Measurements from ENCODE around the gene STK38L. TPM values are rescaled to one million over a fixed set of nuclear protein-coding genes. Genes with fewer than 3 reads are reported as not detected.

STK38L gene
- total and polyA plus RNA-seq, 2 donors (not counting 1 experiment from before 2014, with no cell fraction given), result 16.5 to 19.9 TPM

- no peak for TF ChIP-seq EZH2 (IDR thresholded peaks at IDR 0.05; ENCODE audit: low read length, missing control alignments)
- TF ChIP-seq, protein P1, sequence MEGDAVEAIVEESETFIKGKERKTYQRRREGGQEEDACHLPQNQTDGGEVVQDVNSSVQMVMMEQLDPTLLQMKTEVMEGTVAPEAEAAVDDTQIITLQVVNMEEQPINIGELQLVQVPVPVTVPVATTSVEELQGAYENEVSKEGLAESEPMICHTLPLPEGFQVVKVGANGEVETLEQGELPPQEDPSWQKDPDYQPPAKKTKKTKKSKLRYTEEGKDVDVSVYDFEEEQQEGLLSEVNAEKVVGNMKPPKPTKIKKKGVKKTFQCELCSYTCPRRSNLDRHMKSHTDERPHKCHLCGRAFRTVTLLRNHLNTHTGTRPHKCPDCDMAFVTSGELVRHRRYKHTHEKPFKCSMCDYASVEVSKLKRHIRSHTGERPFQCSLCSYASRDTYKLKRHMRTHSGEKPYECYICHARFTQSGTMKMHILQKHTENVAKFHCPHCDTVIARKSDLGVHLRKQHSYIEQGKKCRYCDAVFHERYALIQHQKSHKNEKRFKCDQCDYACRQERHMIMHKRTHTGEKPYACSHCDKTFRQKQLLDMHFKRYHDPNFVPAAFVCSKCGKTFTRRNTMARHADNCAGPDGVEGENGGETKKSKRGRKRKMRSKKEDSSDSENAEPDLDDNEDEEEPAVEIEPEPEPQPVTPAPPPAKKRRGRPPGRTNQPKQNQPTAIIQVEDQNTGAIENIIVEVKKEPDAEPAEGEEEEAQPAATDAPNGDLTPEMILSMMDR (conservative IDR thresholded peaks at IDR 0.05 in 1 of 2, IDR thresholded peaks at IDR 0.05 in 1 of 2; ENCODE audit: low read depth in 1 of 2, low read length in 2 of 2), result no peak
- Histone ChIP-seq H3K4me1 (ENCODE audit: control insufficient read depth, extremely low read depth, insufficient read depth, low read length) (no peaks in the 10 kb centered on the region), H3K79me2 (ENCODE audit: control insufficient read depth, insufficient read depth, low read length) (no peaks in the 10 kb centered on the region), H3K9ac (ENCODE audit: insufficient read depth, low read length) (no peak overlapping the region), H3K36me3 (ENCODE audit: control insufficient read depth, insufficient read depth, low read length) (no peaks in the 10 kb centered on the region), H2AFZ (ENCODE audit: low read length) (no peak overlapping the region), H4K20me1 (ENCODE audit: control insufficient read depth, extremely low read depth, insufficient read depth, low read length) (no peaks in the 10 kb centered on the region), H3K27me3 (ENCODE audit: control insufficient read depth, insufficient read depth, low read length) (no peaks in the 10 kb centered on the region), H3K4me3 (replicated peaks in 1 of 4; ENCODE audit: control extremely low read depth in 1 of 4, insufficient read depth in 1 of 4, low read depth in 3 of 4, low read length in 4 of 4) (no peak overlapping the region), H3K27ac (ENCODE audit: insufficient read depth, low read length) (no peak overlapping the region), H3K9me3 (ENCODE audit: control insufficient read depth, insufficient read depth, low read depth, low read length) (no peaks in the 10 kb centered on the region), H3K4me2 (ENCODE audit: extremely low read depth, insufficient read depth, low read length) (no peak overlapping the region)
- no peak for DNase-seq (ENCODE audit: low read depth in 2 of 2)
Measured at GRCh38 chr12:27213830-27214787, 30.0 kb upstream of the STK38L start.

- TF ChIP-seq, protein P1 (conservative IDR thresholded peaks at IDR 0.05 in 1 of 2, IDR thresholded peaks at IDR 0.05 in 1 of 2; ENCODE audit: low read depth in 1 of 2, low read length in 2 of 2), result no peak
- TF ChIP-seq EZH2 (IDR thresholded peaks at IDR 0.05; ENCODE audit: low read length, missing control alignments), result no peak
Measured at GRCh38 chr12:27217590-27217989, 26.5 kb upstream of the STK38L start.

DNA sequence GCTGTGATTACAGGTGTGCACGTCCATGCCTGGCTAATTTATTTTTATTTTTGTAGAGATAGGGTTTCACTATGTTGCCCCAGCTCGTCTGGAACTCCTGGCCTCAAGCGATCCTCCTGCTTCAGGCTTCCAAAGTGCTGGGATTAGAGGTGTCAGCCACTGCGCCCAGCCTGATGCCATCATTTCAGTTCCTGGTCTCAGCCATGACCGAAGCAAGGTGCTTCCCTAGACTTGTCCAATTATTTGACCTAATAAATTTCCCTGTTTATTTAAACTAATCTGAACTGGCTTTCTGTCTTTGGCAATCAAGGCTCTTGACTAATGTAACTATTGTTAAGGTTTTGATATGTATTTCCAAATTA lies 24.4 kb upstream of the STK38L start:
- Histone ChIP-seq H3K4me2 (ENCODE audit: extremely low read depth, insufficient read depth, low read length) (no peak overlapping the region), H4K20me1 (ENCODE audit: control insufficient read depth, extremely low read depth, insufficient read depth, low read length) (no peaks in the 10 kb centered on the region), H3K4me3 (replicated peaks in 1 of 4; ENCODE audit: control extremely low read depth in 1 of 4, insufficient read depth in 1 of 4, low read depth in 3 of 4, low read length in 4 of 4) (no peak overlapping the region), H2AFZ (ENCODE audit: low read length) (no peak overlapping the region), H3K27me3 (ENCODE audit: control insufficient read depth, insufficient read depth, low read length) (no peaks in the 10 kb centered on the region), H3K27ac (ENCODE audit: insufficient read depth, low read length) (no peak overlapping the region), H3K9me3 (ENCODE audit: control insufficient read depth, insufficient read depth, low read depth, low read length) (no peaks in the 10 kb centered on the region), H3K79me2 (ENCODE audit: control insufficient read depth, insufficient read depth, low read length) (no peaks in the 10 kb centered on the region), H3K4me1 (ENCODE audit: control insufficient read depth, extremely low read depth, insufficient read depth, low read length) (no peaks in the 10 kb centered on the region), H3K36me3 (ENCODE audit: control insufficient read depth, insufficient read depth, low read length) (no peaks in the 10 kb centered on the region), H3K9ac (ENCODE audit: insufficient read depth, low read length) (no peak overlapping the region)
- no peak for DNase-seq (ENCODE audit: low read depth in 2 of 2)
- TF ChIP-seq EZH2 (IDR thresholded peaks at IDR 0.05; ENCODE audit: low read length, missing control alignments), result no peak
- TF ChIP-seq, protein P1 (conservative IDR thresholded peaks at IDR 0.05 in 1 of 2, IDR thresholded peaks at IDR 0.05 in 1 of 2; ENCODE audit: low read depth in 1 of 2, low read length in 2 of 2), result no peak

More at GRCh38 chr12:27217590-27217989, 26.5 kb upstream of the STK38L start:
- H3K79me2 ChIP-seq (ENCODE audit: control insufficient read depth, insufficient read depth, low read length), result no peaks in the 10 kb centered on the region
- H3K9me3 ChIP-seq (ENCODE audit: control insufficient read depth, insufficient read depth, low read depth, low read length), result no peaks in the 10 kb centered on the region
- H3K36me3 ChIP-seq (ENCODE audit: control insufficient read depth, insufficient read depth, low read length), result no peaks in the 10 kb centered on the region
- H3K4me1 ChIP-seq (ENCODE audit: control insufficient read depth, extremely low read depth, insufficient read depth, low read length), result no peaks in the 10 kb centered on the region
- no peak for DNase-seq (ENCODE audit: low read depth in 2 of 2)
- no peak overlapping the region for H3K4me2 ChIP-seq (ENCODE audit: extremely low read depth, insufficient read depth, low read length)
- no peak overlapping the region for H3K27ac ChIP-seq (ENCODE audit: insufficient read depth, low read length)
- no peaks in the 10 kb centered on the region for H3K27me3 ChIP-seq (ENCODE audit: control insufficient read depth, insufficient read depth, low read length)
- H2AFZ ChIP-seq (ENCODE audit: low read length), result no peak overlapping the region
- H3K4me3 ChIP-seq (replicated peaks in 1 of 4; ENCODE audit: control extremely low read depth in 1 of 4, insufficient read depth in 1 of 4, low read depth in 3 of 4, low read length in 4 of 4), result no peak overlapping the region
- no peaks in the 10 kb centered on the region for H4K20me1 ChIP-seq (ENCODE audit: control insufficient read depth, extremely low read depth, insufficient read depth, low read length)
- no peak overlapping the region for H3K9ac ChIP-seq (ENCODE audit: insufficient read depth, low read length)

Measured in fibroblast of lung (primary cell).